Ecto neural progenitor cell (in vitro differentiated cells): ENCODE measurements around the gene TOPAZ1.

Source experiments
- DNase-seq: peaks from one replicate; pipeline ENCODE4 v3.0.0-alpha.2; 2018; ENCODE audit warnings: low spot score

Gene TOPAZ1

GRCh38 chr3:44248152-44248551 lies 6.5 kb downstream of the TOPAZ1 start:
- no peak for DNase-seq

- DNase-seq, result no peak
Observed at GRCh38 chr3:44252332-44252959, 10.8 kb downstream of the TOPAZ1 start.

GRCh38 chr3:44259404-44259803 lies 17.7 kb downstream of the TOPAZ1 start:
- DNase-seq, result no peak

- DNase-seq, result no peak
Observed at GRCh38 chr3:44264146-44264545, 22.5 kb downstream of the TOPAZ1 start.

GRCh38 chr3:44265815-44266214 lies 24.1 kb downstream of the TOPAZ1 start:
- no peak for DNase-seq

GRCh38 chr3:44272191-44272590 lies 30.5 kb downstream of the TOPAZ1 start:
- no peak for DNase-seq

- DNase-seq, result no peak
Observed at GRCh38 chr3:44277925-44278324, 36.2 kb downstream of the TOPAZ1 start.

GRCh38 chr3:44280077-44280476 lies 38.4 kb downstream of the TOPAZ1 start:
- no peak for DNase-seq

GRCh38 chr3:44280631-44281030 lies 38.9 kb downstream of the TOPAZ1 start:
- no peak for DNase-seq

GRCh38 chr3:44284949-44285348 lies 43.3 kb downstream of the TOPAZ1 start:
- DNase-seq, result no peak

- DNase-seq, result no peak
Observed at GRCh38 chr3:44289882-44290462, 48.3 kb downstream of the TOPAZ1 start.

GRCh38 chr3:44292276-44292675 lies 50.6 kb downstream of the TOPAZ1 start:
- DNase-seq, result no peak

- DNase-seq, result no peak
Observed at GRCh38 chr3:44292947-44293346, 51.3 kb downstream of the TOPAZ1 start.

- no peak for DNase-seq
Observed at GRCh38 chr3:44297255-44297654, 55.6 kb downstream of the TOPAZ1 start.

GRCh38 chr3:44301746-44302145 lies 60.1 kb downstream of the TOPAZ1 start:
- DNase-seq, result no peak

GRCh38 chr3:44309500-44309899 lies 67.8 kb downstream of the TOPAZ1 start:
- no peak for DNase-seq

GRCh38 chr3:44318891-44319311 lies 77.2 kb downstream of the TOPAZ1 start:
- no peak for DNase-seq

- DNase-seq, result no peak
Observed at GRCh38 chr3:44321335-44321734, 79.6 kb downstream of the TOPAZ1 start.

GRCh38 chr3:44323341-44323955 lies 81.8 kb downstream of the TOPAZ1 start:
- DNase-seq, result no peak

GRCh38 chr3:44324584-44324983 lies 82.9 kb downstream of the TOPAZ1 start:
- no peak for DNase-seq

GRCh38 chr3:44326019-44326418 lies 84.3 kb downstream of the TOPAZ1 start:
- DNase-seq, result no peak

- no peak for DNase-seq
Observed at GRCh38 chr3:44326515-44326914, 84.8 kb downstream of the TOPAZ1 start.

GRCh38 chr3:44329946-44330345 lies 88.3 kb downstream of the TOPAZ1 start:
- DNase-seq, result no peak

- no peak for DNase-seq
Observed at GRCh38 chr3:44330444-44330843, 88.8 kb downstream of the TOPAZ1 start.
